Neuronal stem cell (in vitro differentiated cells): Measurements from ENCODE around the gene APC.
"Not testable (repeated sequence)": the region's sequence is repeated elsewhere in the genome, so short reads cannot be mapped to it uniquely, and the experiment has no call there.

Experiments used
- DNase-seq: peaks from one replicate; pipeline ENCODE4 v3.0.0-alpha.2; 2013; ENCODE audit warnings: low spot score
- H2AFZ ChIP-seq: one replicate; pipeline ENCODE4 v1.6.1; 2013; ENCODE audit warnings: mild to moderate bottlenecking, low read length, inconsistent platforms
- H2AK5ac ChIP-seq: 2 replicates; pipeline ENCODE4 v1.6.1; 2013; ENCODE audit warnings: low read depth, mild to moderate bottlenecking, inconsistent platforms, low read length, moderate library complexity, mixed read lengths
- H2BK120ac ChIP-seq: 2 replicates; pipeline ENCODE4 v1.6.1; 2013; ENCODE audit warnings: low read depth, mild to moderate bottlenecking, inconsistent platforms, low read length, moderate library complexity, mixed read lengths
- H2BK12ac ChIP-seq: one replicate; pipeline ENCODE4 v1.6.1; 2013; ENCODE audit warnings: low read length, inconsistent platforms
- H2BK15ac ChIP-seq: 2 replicates; pipeline ENCODE4 v1.6.1; 2013; ENCODE audit warnings: mild to moderate bottlenecking, low read length, inconsistent platforms, mixed read lengths
- H2BK5ac ChIP-seq: one replicate; pipeline ENCODE4 v1.6.1; 2013; ENCODE audit warnings: inconsistent platforms, mild to moderate bottlenecking, low read length, moderate library complexity
- H3K14ac ChIP-seq: one replicate; pipeline ENCODE4 v1.6.1; 2013; ENCODE audit warnings: low read length, inconsistent platforms
- H3K18ac ChIP-seq: 2 replicates; pipeline ENCODE4 v1.6.1; 2013; ENCODE audit warnings: low read length, inconsistent platforms
- H3K23ac ChIP-seq: 2 replicates; pipeline ENCODE4 v1.6.1; 2013; ENCODE audit warnings: low read depth, mild to moderate bottlenecking, mixed read lengths, low read length, inconsistent platforms; ENCODE audit not compliant: poor library complexity
- H3K27ac ChIP-seq: replicated peaks from 3 replicates; pipeline ENCODE4 v1.5.1; 2013; ENCODE audit warnings: low read length, inconsistent platforms
- H3K27me3 ChIP-seq, 3 experiments: 2 replicates each; pipeline ENCODE4 v1.6.1; 2013; ENCODE audit warnings: low read length in 3 of 3, mild to moderate bottlenecking in 2 of 3, inconsistent platforms in 1 of 3, low read depth in 1 of 3, mixed read lengths in 1 of 3, moderate library complexity in 1 of 3; ENCODE audit not compliant: control insufficient read depth in 3 of 3, insufficient read depth in 3 of 3
- H3K36me3 ChIP-seq, 2 donors: replicated peaks in 1 of 2; 2 replicates each; pipeline ENCODE4 v1.6.1; 2013; ENCODE audit warnings: low read length in 2 of 2; ENCODE audit not compliant: control insufficient read depth in 2 of 2, insufficient read depth in 2 of 2
- H3K4ac ChIP-seq: 2 replicates; pipeline ENCODE4 v1.6.1; 2013; ENCODE audit warnings: inconsistent platforms, mild to moderate bottlenecking, low read length, moderate library complexity
- H3K4me1 ChIP-seq, 2 donors: 1 replicate in 1 of 2; 2 replicates in 1 of 2; pipeline ENCODE4 v1.6.1; 2013; ENCODE audit warnings: low read length in 2 of 2, low read depth in 1 of 2; ENCODE audit not compliant: control insufficient read depth in 2 of 2, insufficient read depth in 1 of 2
- H3K4me2 ChIP-seq: one replicate; pipeline ENCODE4 v1.6.1; 2013; ENCODE audit warnings: mild to moderate bottlenecking, low read length, inconsistent platforms; ENCODE audit not compliant: insufficient read depth, poor library complexity, severe bottlenecking
- H3K4me3 ChIP-seq, 2 donors: 2 replicates each; pipeline ENCODE4 v1.5.1; 2013; ENCODE audit warnings: low read length in 2 of 2, mild to moderate bottlenecking in 2 of 2, inconsistent platforms in 1 of 2, moderate library complexity in 1 of 2
- H3K79me1 ChIP-seq: one replicate; pipeline ENCODE4 v1.6.1; 2013; ENCODE audit warnings: low read depth, mild to moderate bottlenecking, inconsistent platforms, low read length, moderate library complexity
- H3K9ac ChIP-seq: one replicate; pipeline ENCODE4 v1.6.1; 2013; ENCODE audit warnings: mild to moderate bottlenecking, low read depth, low read length, inconsistent platforms; ENCODE audit not compliant: poor library complexity
- H3K9me3 ChIP-seq, 2 donors: replicated peaks in 1 of 2; 2 replicates each; pipeline versions ENCODE3 to v1.6.1; 2013; ENCODE audit warnings: low read length in 2 of 2, mild to moderate bottlenecking in 2 of 2, inconsistent platforms in 1 of 2, low read depth in 1 of 2, mixed read lengths in 1 of 2, moderate library complexity in 1 of 2; ENCODE audit not compliant: control insufficient read depth in 2 of 2, insufficient read depth in 1 of 2
- H4K8ac ChIP-seq: one replicate; pipeline ENCODE4 v1.6.1; 2013; ENCODE audit warnings: low read depth, mild to moderate bottlenecking, inconsistent platforms, low read length, moderate library complexity
- H4K91ac ChIP-seq: one replicate; pipeline ENCODE4 v1.6.1; 2013; ENCODE audit warnings: low read length, low read depth, mild to moderate bottlenecking, inconsistent platforms; ENCODE audit not compliant: poor library complexity
- WGBS, 2 donors: extraction: QIAGEN DNeasy Blood & Tissue Kit; methylation state at CpG; one replicate each; pipeline ENCODE4 v1.1.7; 2013; ENCODE audit warnings: missing lambda C conversion rate in 2 of 2, mixed read lengths in 1 of 2; ENCODE audit not compliant: insufficient read length in 2 of 2, insufficient replicate concordance in 1 of 2; ENCODE audit errors: extremely low coverage in 2 of 2; 5-methylcytosine and 5-hydroxymethylcytosine counted together

Gene APC

GRCh38 chr5:112857866-112858265 lies 120.2 kb downstream of the APC start:
- H2AK5ac ChIP-seq, result no peak overlapping the region
- H3K4ac ChIP-seq, result no peak overlapping the region
- H2BK5ac ChIP-seq, result no peak overlapping the region
- no peak overlapping the region for H2BK15ac ChIP-seq
- peaks cover 3 to 11% of the 10 kb centered on the region in 2 donors for H3K4me1 ChIP-seq
- H3K9ac ChIP-seq, result no peak overlapping the region
- H2BK12ac ChIP-seq, result no peak overlapping the region
- H3K36me3 ChIP-seq, result peaks cover 0 to 6% of the 10 kb centered on the region in 2 donors
- no peak overlapping the region for H2AFZ ChIP-seq
- no peaks in the 10 kb centered on the region for H3K9me3 ChIP-seq
- H3K23ac ChIP-seq, result no peak overlapping the region
- no peak overlapping the region for H3K4me3 ChIP-seq
- no peak overlapping the region for H3K18ac ChIP-seq
- H3K79me1 ChIP-seq, result no peaks in the 10 kb centered on the region
- no peak for DNase-seq
- no peak overlapping the region for H4K8ac ChIP-seq
- H3K27me3 ChIP-seq, result peaks cover 0 to 3% (median 0%) of the 10 kb centered on the region in 3 experiments
- H3K4me2 ChIP-seq, result no peak overlapping the region
- no peak overlapping the region for H4K91ac ChIP-seq
- H2BK120ac ChIP-seq, result no peak overlapping the region
- H3K27ac ChIP-seq, result no peak overlapping the region
- H3K14ac ChIP-seq, result no peak overlapping the region

DNA sequence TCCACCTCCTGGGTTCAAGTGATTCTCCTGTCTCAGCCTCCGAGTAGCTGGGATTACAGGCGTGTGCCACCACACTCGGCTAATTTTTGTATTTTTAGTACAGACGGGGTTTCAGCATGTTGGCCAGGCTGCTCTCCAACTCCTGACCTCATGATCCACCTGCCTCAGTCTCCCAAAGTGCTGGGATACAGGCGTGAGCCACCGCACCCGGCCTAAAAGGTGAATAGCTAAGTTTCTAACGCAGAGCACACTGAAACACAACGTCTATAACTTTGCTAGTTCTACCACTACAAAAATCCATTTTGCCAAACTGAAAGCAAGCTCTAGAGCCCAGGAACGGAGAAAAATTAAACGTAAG lies 122.9 kb downstream of the APC start:
- H3K27me3 ChIP-seq, H2BK120ac ChIP-seq, H3K4ac ChIP-seq, H3K27ac ChIP-seq, H4K8ac ChIP-seq, H3K9me3 ChIP-seq, H3K18ac ChIP-seq, H3K14ac ChIP-seq, H2BK12ac ChIP-seq, DNase-seq, H3K79me1 ChIP-seq, H2BK15ac ChIP-seq, H2BK5ac ChIP-seq, H4K91ac ChIP-seq, H3K9ac ChIP-seq, H3K23ac ChIP-seq, H2AK5ac ChIP-seq: not testable (repeated sequence)
- H3K4me3 ChIP-seq, result peak overlapping the region; percentile 71 to 75
- no CpG with 5 or more reads among the region's 11 CpGs for WGBS, 2 donors
- peaks cover 3 to 11% of the 10 kb centered on the region in 2 donors for H3K4me1 ChIP-seq
- H3K36me3 ChIP-seq, result peaks cover 4 to 33% of the 10 kb centered on the region in 2 donors
- H3K4me2 ChIP-seq, result peak overlapping the region; percentile 51
- peak overlapping the region; percentile 91 for H2AFZ ChIP-seq

- no peak within 1 kb of the TSS for H2BK15ac ChIP-seq
- H3K18ac ChIP-seq, result peak within 1 kb of the TSS; percentile 85
- peak within 1 kb of the TSS; percentile 51 for H3K4me2 ChIP-seq
- no peak within 1 kb of the TSS for H3K4ac ChIP-seq
- H3K4me1 ChIP-seq, result peaks cover 3 to 11% of the 10 kb centered on the region in 2 donors
- no peak within 1 kb of the TSS for H2BK5ac ChIP-seq
- H3K79me1 ChIP-seq, result no peaks in the 10 kb centered on the region
- H3K23ac ChIP-seq, result peak within 1 kb of the TSS; percentile 21
- peak within 1 kb of the TSS; percentile 92 for H3K9ac ChIP-seq
- no peak within 1 kb of the TSS for H4K91ac ChIP-seq
- no CpG with 5 or more reads among the region's 47 CpGs for WGBS, 2 donors
- H2AK5ac ChIP-seq, result no peak within 1 kb of the TSS
- H2AFZ ChIP-seq, result peak within 1 kb of the TSS; percentile 91
- no peak within 1 kb of the TSS for H3K27ac ChIP-seq
- H3K9me3 ChIP-seq, result no peaks in the 10 kb centered on the region
- peaks cover 4 to 38% of the 10 kb centered on the region in 2 donors for H3K36me3 ChIP-seq
- peak within 1 kb of the TSS; percentile 75 to 89 for H3K4me3 ChIP-seq
- no peak within 1 kb of the TSS for H3K14ac ChIP-seq
- H4K8ac ChIP-seq, result no peak within 1 kb of the TSS
- peak; percentile 88 for DNase-seq
- no peak within 1 kb of the TSS for H2BK120ac ChIP-seq
- no peaks in the 10 kb centered on the region for H3K27me3 ChIP-seq
- H2BK12ac ChIP-seq, result no peak within 1 kb of the TSS
Measured at GRCh38 chr5:112860929-112861637, 123.4 kb downstream of the APC start, which contains the start of gene SRP19. Gene SRP19, plus strand, starts transcription at chr5:112861287. Its CDS starts 90 bp downstream, at chr5:112861377.

GRCh38 chr5:112861638-112861985 lies 123.9 kb downstream of the APC start:
- no peak overlapping the region for H2BK120ac ChIP-seq

More at GRCh38 chr5:112861638-112861985, 123.9 kb downstream of the APC start:
- Histone ChIP-seq H4K8ac (no peak overlapping the region), H4K91ac (no peak overlapping the region), H2BK5ac (no peak overlapping the region), H2BK15ac (no peak overlapping the region), H3K4me1 (peaks cover 3 to 11% of the 10 kb centered on the region in 2 donors), H2AFZ (peak overlapping the region; percentile 91), H3K9me3 (no peaks in the 10 kb centered on the region), H3K4me3 (peak overlapping the region; percentile 75 to 89), H3K14ac (no peak overlapping the region), H3K23ac (peak overlapping the region; percentile 21), H2AK5ac (no peak overlapping the region), H3K27ac (no peak overlapping the region), H3K4ac (no peak overlapping the region), H2BK12ac (no peak overlapping the region), H3K9ac (peak overlapping the region; percentile 92), H3K4me2 (peak overlapping the region; percentile 39), H3K27me3 (no peaks in the 10 kb centered on the region), H3K79me1 (no peaks in the 10 kb centered on the region), H3K36me3 (peaks cover 4 to 43% of the 10 kb centered on the region in 2 donors), H3K18ac (no peak overlapping the region)
- no CpG with 5 or more reads among the region's 8 CpGs for WGBS, 2 donors
- no peak for DNase-seq
